HS-5 (cell line): ENCODE measurements around the gene SIK3.
"Not testable (repeated sequence)": the region's sequence is repeated elsewhere in the genome, so short reads cannot be mapped to it uniquely, and the experiment has no call there.

ENCODE experiments used
- DNase-seq: peaks from one replicate; pipeline ENCODE4 v3.0.0-alpha.2; 2012; ENCODE audit warnings: low read depth

Gene SIK3

DNA sequence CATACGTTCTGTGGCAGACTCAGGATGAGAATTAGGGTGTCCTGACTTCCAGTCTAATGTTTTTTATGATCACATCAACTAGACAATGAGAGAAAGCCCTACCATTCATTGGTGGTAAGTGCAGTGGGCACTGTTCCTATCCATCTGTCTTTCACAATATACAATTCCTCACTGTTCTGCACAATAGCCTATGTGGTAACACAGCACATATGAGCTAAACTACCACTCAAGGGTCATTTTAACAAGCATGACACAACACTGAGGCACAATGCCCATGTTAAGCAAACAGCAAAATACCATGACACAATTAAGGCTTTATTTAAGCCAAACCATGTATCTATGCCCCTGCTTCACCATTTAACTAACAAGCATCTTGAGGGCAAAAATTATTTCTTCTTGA, 52.3 kb downstream of the SIK3 start:
- DNase-seq: no peak

- no peak for DNase-seq
These were observed 53.0 kb downstream of the SIK3 start for GRCh38 chr11:117045196-117045595.

DNA sequence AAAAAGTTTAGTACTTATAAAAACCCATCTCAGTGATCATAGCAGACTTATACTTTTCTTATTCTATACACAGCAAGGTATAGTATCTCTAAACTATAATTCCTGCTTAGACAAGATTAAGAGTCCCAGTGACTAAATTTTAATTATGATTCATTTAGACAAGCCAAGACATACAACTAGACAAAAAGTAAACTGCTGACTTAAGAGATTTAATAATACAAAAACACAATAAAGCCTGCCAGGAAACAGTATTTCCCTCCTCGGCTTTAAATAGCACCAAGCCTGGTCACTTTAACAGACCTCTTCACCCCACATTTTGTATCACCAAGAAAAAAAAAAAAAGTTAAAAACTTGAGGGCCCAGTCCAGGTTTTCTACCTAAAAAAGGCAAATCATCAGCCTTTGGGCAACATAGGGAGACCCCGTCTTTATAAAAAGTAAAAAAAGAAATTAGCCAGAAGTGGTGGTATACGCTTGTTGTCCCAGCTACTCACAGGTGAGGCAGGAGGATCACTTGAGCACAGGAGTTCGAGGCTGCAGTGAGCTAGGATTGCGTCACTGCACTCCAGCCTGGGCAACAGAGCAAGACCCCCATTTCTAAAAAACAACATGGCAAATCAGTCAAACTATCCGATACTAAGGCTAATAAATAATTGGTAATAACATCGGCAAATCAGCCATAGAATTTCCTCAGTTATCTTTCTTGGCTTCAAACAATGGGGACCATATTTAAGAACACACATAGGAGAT, 53.8 kb downstream of the SIK3 start:
- DNase-seq: no peak

DNA sequence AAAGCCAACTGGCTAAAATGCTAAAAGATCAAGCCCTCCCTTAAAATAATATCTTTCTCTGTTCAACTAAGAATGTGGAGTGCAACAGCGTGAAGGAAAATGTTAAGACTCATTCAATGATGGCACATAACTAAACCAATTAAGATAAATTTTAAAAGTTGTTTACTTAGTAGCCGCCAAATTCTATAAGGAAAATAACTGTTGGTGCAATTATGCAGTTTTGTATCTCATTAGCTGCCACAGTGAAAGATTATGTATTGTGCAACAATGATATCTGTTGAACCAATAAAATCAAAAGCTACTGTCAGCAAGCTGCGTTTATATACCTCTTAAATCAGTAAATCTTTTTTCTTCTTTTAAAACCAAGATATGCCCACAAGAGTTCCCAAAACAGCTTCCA, 55.5 kb downstream of the SIK3 start:
- DNase-seq: no peak

GRCh38 chr11:117039900-117040299, 58.3 kb downstream of the SIK3 start:
- DNase-seq: no peak

GRCh38 chr11:117039270-117039669, 59.0 kb downstream of the SIK3 start:
- DNase-seq: no peak

- no peak for DNase-seq
These were observed 60.3 kb downstream of the SIK3 start for GRCh38 chr11:117037975-117038350.

- DNase-seq: no peak
These were observed 60.8 kb downstream of the SIK3 start for GRCh38 chr11:117037279-117037974.

DNA sequence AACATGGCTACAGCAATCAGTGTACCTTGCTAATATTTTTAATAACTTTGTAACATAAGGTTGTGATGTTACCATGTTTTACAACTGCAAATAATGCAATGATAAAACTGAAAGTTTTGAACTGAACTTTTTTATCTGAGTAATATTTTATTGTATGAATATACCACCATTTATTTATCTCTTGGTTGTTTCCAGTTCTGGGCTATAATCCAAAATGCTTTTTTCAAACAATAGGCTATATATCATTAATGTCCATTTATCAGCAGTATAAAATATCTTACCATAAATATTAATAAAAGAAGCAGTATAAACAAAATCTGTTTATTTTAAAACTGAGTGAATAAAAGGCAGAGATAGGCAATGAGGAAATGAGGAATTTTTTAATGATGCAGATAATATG, 63.3 kb downstream of the SIK3 start:
- DNase-seq: no peak

DNA sequence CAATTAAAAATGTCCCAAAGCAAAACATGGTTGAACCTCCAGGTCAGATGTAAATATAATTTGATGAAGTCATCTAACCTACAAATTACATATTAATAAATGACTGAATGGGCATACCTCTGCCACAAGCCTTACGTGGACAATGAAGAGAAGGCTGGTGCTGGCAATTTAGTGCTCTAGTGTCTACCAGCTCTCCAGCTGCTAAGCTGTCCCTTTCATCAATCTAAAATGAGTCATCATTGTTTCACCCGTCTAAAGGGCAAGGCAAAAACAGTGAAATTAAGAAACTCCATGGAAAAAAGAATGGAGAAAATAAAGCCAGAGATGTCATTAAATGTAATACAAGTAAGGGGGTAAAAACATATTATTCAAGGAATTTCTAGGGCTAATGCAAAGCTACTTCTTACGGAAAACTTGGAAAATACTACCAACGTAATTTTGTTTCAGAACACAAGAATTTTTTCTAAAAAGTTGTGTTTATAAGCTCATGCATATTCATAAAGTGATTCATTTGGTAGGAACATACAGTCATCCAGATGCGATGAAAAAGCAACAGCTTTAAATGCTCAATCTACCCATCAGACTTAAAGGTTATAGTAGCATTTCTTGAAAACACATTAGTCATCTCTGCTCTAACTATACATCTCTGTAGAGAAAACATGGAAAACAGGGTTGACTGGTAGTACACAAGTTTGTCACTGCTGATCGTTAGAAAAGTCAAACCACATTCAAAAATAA, 71.5 kb downstream of the SIK3 start:
- peak; percentile 73 for DNase-seq

DNA sequence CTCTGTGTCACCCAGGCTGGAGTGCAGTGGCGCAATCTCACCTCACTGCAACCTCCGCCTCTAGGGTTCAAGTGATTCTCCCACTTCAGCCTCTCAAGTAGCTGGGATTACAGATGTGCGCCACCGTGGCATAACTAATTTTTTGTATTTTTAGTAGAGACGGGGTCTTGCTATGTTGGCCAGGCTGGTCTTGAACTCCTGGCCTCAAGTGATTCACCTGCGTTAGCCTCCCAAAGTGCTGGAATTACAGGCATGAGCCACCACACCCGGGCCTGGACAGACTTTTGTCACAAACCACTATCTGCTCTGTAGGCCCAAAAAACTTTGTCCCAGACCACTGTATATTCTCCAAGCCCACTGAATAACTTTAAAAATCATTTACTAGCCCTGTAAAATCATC, 74.5 kb downstream of the SIK3 start:
- DNase-seq: not testable (repeated sequence)

DNA sequence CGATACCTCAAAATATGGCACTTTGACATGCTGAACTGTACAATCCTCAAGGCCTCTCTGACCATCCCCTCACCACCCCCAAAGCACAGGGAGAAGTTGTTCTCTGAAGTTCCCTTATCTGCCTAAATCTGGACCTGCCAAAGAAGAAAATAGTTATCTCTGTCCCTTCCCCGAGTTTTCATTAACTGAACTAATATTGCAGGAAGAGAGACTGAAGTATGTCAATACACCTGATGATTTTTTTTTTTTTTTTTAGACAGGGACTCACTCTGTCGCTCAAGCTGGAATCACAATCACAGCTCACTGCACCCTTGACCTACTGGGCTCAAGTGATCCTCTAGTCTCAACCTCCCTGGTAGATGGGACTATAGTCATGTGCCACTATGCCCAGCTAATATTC, 75.0 kb downstream of the SIK3 start:
- DNase-seq: no peak

GRCh38 chr11:117022526-117022925, 75.7 kb downstream of the SIK3 start:
- DNase-seq: no peak

DNA sequence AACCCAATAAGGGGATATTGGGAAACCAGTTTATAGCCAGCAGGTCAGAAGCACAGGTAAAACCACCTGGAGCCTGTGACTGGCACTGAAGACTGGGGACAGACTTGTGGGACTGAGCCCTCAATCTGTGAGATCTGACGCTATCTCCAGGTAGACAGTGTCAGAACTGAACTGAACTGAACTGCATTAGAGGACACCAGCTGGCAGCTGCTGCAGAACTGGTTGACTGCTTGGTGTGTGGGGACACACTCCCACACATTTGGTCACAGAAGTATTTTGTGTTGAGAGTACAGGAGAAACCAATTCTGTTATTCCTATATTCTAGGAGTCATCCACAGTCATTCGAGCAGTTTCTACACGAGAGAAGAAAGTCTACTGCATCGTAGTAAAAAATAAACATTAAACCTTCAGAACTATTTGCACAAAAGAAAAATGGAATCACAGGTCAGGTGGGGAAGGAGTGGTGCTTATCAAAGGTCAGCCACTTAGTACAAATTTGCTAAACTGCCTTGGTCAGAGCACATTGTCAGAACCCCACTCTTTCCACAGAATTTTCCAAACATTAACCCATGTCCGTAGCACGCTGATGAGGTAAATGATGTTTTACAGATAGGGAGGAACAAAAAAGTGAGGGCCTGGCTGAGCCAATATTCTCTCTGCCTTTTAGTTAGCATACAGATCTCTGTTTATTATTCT, 77.2 kb downstream of the SIK3 start:
- DNase-seq: no peak

DNA sequence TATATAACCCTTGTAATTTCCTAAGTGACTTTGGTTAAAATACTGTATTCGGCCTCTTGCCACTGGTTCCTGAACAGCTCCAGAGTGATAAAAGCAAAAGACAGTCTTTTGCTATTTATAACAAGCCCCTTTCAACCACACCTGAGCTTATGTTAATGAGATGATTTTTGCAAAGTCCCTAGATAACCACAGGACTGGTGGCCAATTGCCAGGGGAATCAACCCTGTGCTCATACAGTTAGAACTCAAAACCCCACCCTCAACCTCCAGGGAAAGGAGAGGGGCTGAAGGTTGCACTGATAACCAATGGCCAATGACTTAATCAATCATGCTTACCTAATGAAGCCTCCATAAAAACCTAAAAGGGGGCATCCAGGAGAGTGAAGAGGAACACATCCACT, 77.9 kb downstream of the SIK3 start:
- no peak for DNase-seq

DNA sequence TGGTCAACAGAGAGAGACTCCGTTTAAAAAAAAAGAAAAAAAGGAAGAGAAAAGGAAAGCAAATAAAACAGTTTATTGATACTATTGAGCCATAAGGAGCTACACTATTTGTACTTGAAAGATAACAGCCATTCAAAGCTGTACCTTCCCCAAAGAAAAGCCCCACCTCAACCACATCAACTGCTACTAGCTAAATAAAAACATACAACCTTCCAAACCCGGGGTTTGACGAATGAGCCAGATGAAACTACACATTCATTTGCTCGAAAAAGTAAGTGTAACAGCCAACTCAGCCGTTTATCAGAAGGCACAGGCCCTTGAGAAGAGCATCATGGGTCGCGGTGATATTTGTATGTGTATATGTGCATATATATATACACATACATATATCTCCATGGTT, 78.4 kb downstream of the SIK3 start:
- DNase-seq: no peak

GRCh38 chr11:117017456-117017855, 80.8 kb downstream of the SIK3 start:
- DNase-seq: no peak

GRCh38 chr11:117016747-117017146, 81.5 kb downstream of the SIK3 start:
- DNase-seq: no peak

DNA sequence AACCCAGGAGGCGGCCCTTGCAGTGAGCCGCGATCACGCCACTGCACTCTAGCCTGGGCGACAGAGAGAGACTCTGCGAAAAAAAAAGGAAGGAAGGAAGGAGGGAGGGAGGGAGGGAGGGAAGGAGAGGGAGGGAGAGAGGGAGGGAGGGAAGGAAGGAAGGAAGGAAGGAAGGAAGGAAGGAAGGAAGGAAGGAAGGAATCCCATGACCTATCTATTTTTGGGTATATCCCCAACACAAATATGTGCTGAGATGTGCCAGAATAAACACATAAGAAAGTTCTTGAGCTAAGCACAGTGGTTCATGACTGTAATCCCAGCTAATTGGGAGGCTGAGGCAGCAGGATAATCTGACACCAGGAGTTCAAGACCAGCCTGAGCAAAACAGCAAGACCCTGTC, 82.0 kb downstream of the SIK3 start:
- DNase-seq: no peak

DNA sequence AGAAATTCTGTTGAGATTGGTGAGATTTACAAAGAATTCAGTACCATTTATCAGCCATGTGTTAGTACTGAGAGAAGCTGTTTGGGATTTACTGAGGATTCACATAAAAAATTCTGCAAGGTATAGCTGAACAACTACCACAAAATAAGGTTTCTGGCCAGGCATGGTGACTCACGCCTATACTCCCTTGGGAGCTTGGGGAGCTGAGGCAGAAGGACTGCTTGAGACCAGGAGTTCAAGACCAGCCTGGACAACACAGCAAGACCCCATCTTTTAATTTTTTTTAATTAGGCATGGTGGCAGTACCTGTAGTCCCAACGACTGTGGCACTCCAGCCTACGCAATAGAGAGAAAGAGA, 86.7 kb downstream of the SIK3 start:
- DNase-seq: no peak

- peak; percentile 90 for DNase-seq
These were observed 87.3 kb downstream of the SIK3 start for GRCh38 chr11:117010808-117011540.
